HG02763 (cell line): ENCODE results near the gene GPATCH3.
"Not testable (repeated sequence)": the region's sequence is repeated elsewhere in the genome, so short reads cannot be mapped to it uniquely, and the experiment has no call there.

ENCODE experiments used
- ATAC-seq: cut with Tn5 transposase; IDR thresholded peaks from one replicate; pipeline ENCODE4 v1.9.1; 2021; ENCODE audit warnings: mild to moderate bottlenecking, moderate library complexity; ENCODE audit not compliant: unreplicated experiment

The GPATCH3 gene

DNA sequence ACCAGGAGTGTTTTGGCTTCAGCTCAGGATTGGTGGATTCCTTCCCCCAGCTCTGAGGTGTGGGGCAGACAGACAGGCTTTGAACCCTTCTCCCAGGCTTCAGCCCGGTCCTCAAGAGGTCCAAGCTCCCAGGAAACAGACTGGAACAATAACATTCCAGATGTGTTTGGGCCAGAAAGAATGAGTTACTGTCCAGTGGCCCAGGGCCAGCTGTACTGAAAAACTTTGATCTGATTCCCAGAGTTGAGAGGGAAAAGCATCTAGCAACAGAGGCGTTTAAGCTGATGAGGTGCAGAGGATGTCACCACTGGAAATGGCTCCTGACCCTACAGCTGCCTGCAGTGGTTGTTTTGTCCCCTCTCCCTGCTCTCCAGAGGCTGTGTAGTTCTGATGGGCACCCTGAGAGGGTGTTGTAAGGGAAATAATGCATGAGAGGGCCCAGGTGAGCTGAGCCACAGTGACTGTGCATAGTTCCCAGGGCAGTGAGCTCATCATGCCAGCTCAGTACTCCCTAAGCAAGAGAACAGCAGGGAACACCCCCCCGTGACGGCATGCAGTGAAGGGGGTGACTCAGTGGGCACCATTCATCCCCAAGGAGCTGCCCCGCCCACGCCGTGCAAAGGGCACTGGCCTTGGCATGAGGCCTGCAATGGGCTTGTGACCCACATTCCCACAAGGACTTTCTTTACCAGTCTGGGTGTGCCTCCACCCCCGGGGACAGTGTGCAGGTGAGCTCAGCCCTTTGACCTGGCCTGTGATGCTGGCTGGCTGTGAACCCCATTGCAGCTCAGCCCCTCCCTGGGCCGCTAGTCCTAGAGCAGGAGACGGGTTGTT, 51.1 kb downstream of the GPATCH3 start:
- no peak for ATAC-seq

DNA sequence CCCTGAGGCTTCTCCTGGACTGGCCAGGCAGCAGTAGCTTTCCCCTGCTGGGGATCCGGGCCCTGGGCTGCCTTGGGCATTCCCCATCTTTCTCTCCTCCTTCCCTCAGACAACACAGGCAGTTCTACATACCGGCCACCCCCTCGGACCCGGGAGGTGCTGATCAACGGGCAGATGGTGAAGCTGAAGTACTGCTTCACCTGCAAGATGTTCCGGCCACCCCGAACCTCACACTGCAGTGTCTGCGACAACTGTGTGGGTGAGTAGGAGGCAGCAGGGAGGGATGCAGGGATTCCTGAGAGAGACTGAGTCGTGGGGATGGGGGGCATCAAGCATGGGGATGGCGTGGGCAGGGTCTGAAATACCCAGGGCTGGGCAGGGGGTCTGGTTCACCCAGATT, 51.8 kb downstream of the GPATCH3 start:
- no peak for ATAC-seq

DNA sequence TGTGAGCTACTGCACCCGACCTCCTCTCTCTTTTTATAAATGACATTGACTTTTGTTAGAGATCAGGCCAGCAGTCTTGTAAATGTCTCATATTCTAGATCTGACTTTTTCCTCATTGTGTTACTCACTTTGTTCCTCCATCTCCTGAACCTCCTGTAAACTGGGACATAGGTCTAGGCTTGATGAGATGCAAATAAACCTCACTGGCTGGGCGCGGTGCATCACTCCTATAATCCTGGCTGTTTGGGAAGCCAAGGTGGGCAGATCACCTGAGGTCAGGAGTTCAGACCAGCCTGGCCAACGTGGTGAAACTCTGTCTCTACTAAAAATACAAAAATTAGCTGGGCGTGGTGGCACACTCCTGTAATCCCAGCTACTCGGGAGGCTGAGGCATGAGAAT, 52.4 kb downstream of the GPATCH3 start:
- ATAC-seq: not testable (repeated sequence)

DNA sequence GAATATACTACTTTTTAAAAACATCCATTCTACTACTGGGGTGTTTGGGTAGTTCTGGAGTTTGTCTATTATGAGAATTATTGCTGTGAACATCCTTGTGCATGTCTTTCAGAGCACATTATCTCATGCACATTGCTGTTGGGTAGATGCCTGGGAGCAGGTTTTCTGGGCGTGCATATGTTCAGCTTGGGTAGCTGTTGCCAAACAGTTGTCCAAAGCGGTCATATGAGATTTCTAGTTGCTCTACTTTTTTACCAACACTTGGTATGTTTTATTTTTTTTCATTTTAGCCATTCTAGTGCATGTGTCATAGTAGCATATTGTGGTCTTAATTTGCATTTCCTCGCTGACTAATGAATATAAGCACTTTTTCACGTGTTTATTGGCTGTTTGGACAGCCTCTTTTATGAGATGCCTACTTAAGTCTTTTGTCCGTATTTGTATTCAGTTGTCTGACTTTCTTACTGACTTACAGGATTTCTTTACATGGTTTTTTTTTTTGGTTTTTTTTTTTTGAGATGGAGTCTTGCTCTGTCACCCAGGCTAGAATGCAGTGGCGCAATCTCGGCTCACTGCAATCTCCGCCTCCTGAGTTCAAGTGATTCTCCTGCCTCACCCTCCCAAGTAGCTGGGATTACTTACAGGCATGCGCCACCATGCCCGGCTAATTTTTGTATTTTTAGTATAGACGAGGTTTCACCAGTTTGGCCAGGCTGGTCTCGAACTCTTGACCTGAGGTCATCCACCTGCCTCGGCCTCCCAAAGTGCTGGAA, 55.7 kb downstream of the GPATCH3 start:
- no peak for ATAC-seq
